HCT116 (cell line): ENCODE data around the gene PCDH15. TPM values are rescaled to one million over a fixed set of nuclear protein-coding genes. Genes with fewer than 3 reads are reported as not detected.

Source experiments
- ATAC-seq: fragments of 200-7000 bp; cut with Tn5 transposase; 2 replicates; pipeline ENCODE4 v1.9.1; 2020; ENCODE audit warnings: mild to moderate bottlenecking, moderate library complexity
- BruUV-seq: library from RNA; stranded (reverse); fragments of 400-500 nt; replicated peaks from 2 replicates; lab custom pipeline; 2021; lab: Mats Ljungman, UMichigan
- CTCF ChIA-PET: fragments of 300-600 bp; sonication (Branson Sonifier 250); formaldehyde crosslinking; loops from one replicate; lab custom pipeline; 2021; ENCODE audit warnings: antibody characterized with exemption; lab: Charles Lee
- POLR2A ChIA-PET: fragments of 300-600, 350-600 bp; sonication (Branson Sonifier 250); formaldehyde crosslinking; loops from one replicate; lab custom pipeline; 2021; ENCODE audit warnings: antibody characterized with exemption; lab: Charles Lee
- RAD21 ChIA-PET, 2 experiments: fragments of 300-600 bp; sonication (Branson Sonifier 250); formaldehyde crosslinking; loops; one replicate each; lab custom pipeline; 2023; ENCODE audit warnings: low total read pairs in 2 of 2; ENCODE audit not compliant: uncharacterized antibody in 2 of 2, unreplicated experiment in 2 of 2, low non-redundant PET in 1 of 2; lab: Charles Lee
- DNase-seq: peaks from one replicate; pipeline ENCODE4 v3.0.0-alpha.2; 2010; ENCODE audit warnings: low read depth, low spot score
- H2AFZ ChIP-seq: fragments of 200-600 bp; shearing (Covaris generic), sonication (generic); 2 replicates; pipeline ENCODE4 v1.6.1; 2017; ENCODE audit warnings: low read depth, mixed run types, mixed read lengths, antibody characterized with exemption, low read length; ENCODE audit not compliant: poor library complexity, severe bottlenecking
- H3K27ac ChIP-seq: 2 replicates; pipeline ENCODE4 v1.5.1; 2012; ENCODE audit warnings: low read depth, low read length
- H3K27me3 ChIP-seq: fragments of 200-600 bp; sonication (generic); 2 replicates; pipeline ENCODE4 v1.6.1; 2016; ENCODE audit warnings: mixed run types, low read length, mixed read lengths; ENCODE audit not compliant: insufficient read depth
- H3K36me3 ChIP-seq, 2 experiments: fragments of 200-500 bp in 1 of 2; fragments of 200-600 bp in 1 of 2; sonication (Bioruptor generic) in 1 of 2; sonication (generic) in 1 of 2; 2 replicates each; pipeline versions ENCODE4 v1.5.1 to v1.6.1; 2014 to 2016; ENCODE audit warnings: low read length in 2 of 2, inconsistent platforms in 1 of 2, mixed read lengths in 1 of 2, mixed run types in 1 of 2; ENCODE audit not compliant: insufficient read depth in 2 of 2, control insufficient read depth in 1 of 2
- H3K4me1 ChIP-seq, 2 experiments: fragments of 200-600 bp in 1 of 2; sonication (generic) in 1 of 2; 2 replicates each; pipeline versions ENCODE4 v1.5.1 to v1.6.1; 2012 to 2017; ENCODE audit warnings: low read length in 2 of 2, inconsistent platforms in 1 of 2, mild to moderate bottlenecking in 1 of 2, mixed read lengths in 1 of 2, mixed run types in 1 of 2, moderate library complexity in 1 of 2; ENCODE audit not compliant: insufficient read depth in 2 of 2, control insufficient read depth in 1 of 2
- H3K4me2 ChIP-seq: fragments of 200-600 bp; sonication (generic); 2 replicates; pipeline ENCODE4 v1.6.1; 2017; ENCODE audit warnings: mixed run types, low read length, mixed read lengths
- H3K4me3 ChIP-seq, 2 experiments: fragments of 200-600 bp in 1 of 2; sonication (generic) in 1 of 2; replicated peaks in 1 of 2; 2 replicates each; pipeline ENCODE4 v1.5.1; 2011 to 2016; ENCODE audit warnings: low read length in 2 of 2, control low read depth in 1 of 2, low read depth in 1 of 2, mild to moderate bottlenecking in 1 of 2, mixed read lengths in 1 of 2, mixed run types in 1 of 2
- H3K79me2 ChIP-seq: fragments of 200-600 bp; sonication (generic); 2 replicates; pipeline ENCODE4 v1.6.1; 2017; ENCODE audit warnings: mild to moderate bottlenecking, mixed run types, low read length, moderate library complexity, mixed read lengths; ENCODE audit not compliant: insufficient read depth
- H3K9ac ChIP-seq: fragments of 200-600 bp; sonication (generic); 2 replicates; pipeline ENCODE4 v1.6.1; 2016; ENCODE audit warnings: low read length, mixed read lengths
- H3K9me2 ChIP-seq: fragments of 200-600 bp; sonication (generic), shearing (Covaris generic); 2 replicates; pipeline ENCODE4 v1.6.1; 2017; ENCODE audit warnings: mixed run types, mild to moderate bottlenecking, moderate library complexity; ENCODE audit not compliant: insufficient read depth
- H3K9me3 ChIP-seq, 2 experiments: fragments of 200-500 bp in 1 of 2; fragments of 200-600 bp in 1 of 2; sonication (Bioruptor generic) in 1 of 2; sonication (generic) in 1 of 2; 2 replicates each; pipeline ENCODE4 v1.6.1; 2014 to 2017; ENCODE audit warnings: low read length in 2 of 2, mixed read lengths in 2 of 2, inconsistent platforms in 1 of 2, low read depth in 1 of 2, mild to moderate bottlenecking in 1 of 2, mixed run types in 1 of 2, moderate library complexity in 1 of 2; ENCODE audit not compliant: control insufficient read depth in 1 of 2, insufficient read depth in 1 of 2
- H4K20me1 ChIP-seq: fragments of 200-600 bp; sonication (generic), shearing (Covaris generic); 2 replicates; pipeline ENCODE4 v1.6.1; 2017; ENCODE audit warnings: mixed run types, mild to moderate bottlenecking, moderate library complexity; ENCODE audit not compliant: insufficient read depth
- CEBPB ChIP-seq: IDR thresholded peaks from 2 replicates; pipeline ENCODE4 v1.6.1; 2012; ENCODE audit warnings: low read depth
- CTCF ChIP-seq, 3 experiments: fragments of 200-600 bp in 1 of 3; sonication (generic) in 1 of 3; IDR thresholded peaks in 2 of 3; conservative IDR thresholded peaks in 1 of 3; 2 replicates each; pipeline ENCODE4 v1.5.1; 2012 to 2017; ENCODE audit warnings: low read depth in 2 of 3, low read length in 2 of 3, antibody characterized with exemption in 1 of 3, borderline replicate concordance in 1 of 3, control low read depth in 1 of 3, mild to moderate bottlenecking in 1 of 3, mixed read lengths in 1 of 3, mixed run types in 1 of 3, moderate library complexity in 1 of 3; ENCODE audit not compliant: insufficient read depth in 1 of 3
- ELF1 ChIP-seq: IDR thresholded peaks from 2 replicates; pipeline ENCODE4 v1.6.1; 2012; ENCODE audit warnings: low read depth, borderline replicate concordance
- EZH2 ChIP-seq: fragments of 200-600 bp; sonication (generic); IDR thresholded peaks from 2 replicates; pipeline ENCODE4 v1.6.1; 2017; ENCODE audit warnings: antibody characterized with exemption, mixed run types
- JUND ChIP-seq: IDR thresholded peaks from 2 replicates; pipeline ENCODE4 v1.6.1; 2012
- MAX ChIP-seq: IDR thresholded peaks from 2 replicates; pipeline ENCODE4 v1.6.1; 2012
- POLR2AphosphoS5 ChIP-seq: IDR thresholded peaks from 2 replicates; pipeline ENCODE4 v1.6.1; 2011; ENCODE audit warnings: mild to moderate bottlenecking, low read depth, low read length, moderate library complexity
- RAD21 ChIP-seq: IDR thresholded peaks from 2 replicates; pipeline ENCODE4 v1.6.1; 2012; ENCODE audit warnings: low read depth, mild to moderate bottlenecking
- SP1 ChIP-seq: IDR thresholded peaks from 2 replicates; pipeline ENCODE4 v1.6.1; 2012; ENCODE audit warnings: low read depth
- YY1 ChIP-seq: IDR thresholded peaks from 2 replicates; pipeline ENCODE4 v1.6.1; 2011; ENCODE audit warnings: low read length, low read depth, moderate library complexity, mild to moderate bottlenecking; ENCODE audit not compliant: insufficient replicate concordance; ENCODE audit errors: extremely low read depth
- ZBTB33 ChIP-seq: IDR thresholded peaks from 2 replicates; pipeline ENCODE4 v1.6.1; 2011; ENCODE audit warnings: mild to moderate bottlenecking, low read length, moderate library complexity; ENCODE audit not compliant: insufficient replicate concordance; ENCODE audit errors: extremely low read depth
- ZFX ChIP-seq: fragments of 450-650 bp; IDR thresholded peaks from 2 replicates; pipeline ENCODE4 v1.6.1; 2017
- ZNF274 ChIP-seq: fragments of 200-500 bp; sonication (Bioruptor generic); IDR thresholded peaks from 2 replicates; pipeline ENCODE4 v1.6.1; 2014; ENCODE audit warnings: mild to moderate bottlenecking, low read depth, low read length, inconsistent platforms
- intact Hi-C: fragments of 100-400 bp; cut with micrococcal nuclease; formaldehyde crosslinking; loops from 2 replicates; pipeline ENCODE4 v1.10.0; 2022
- total RNA-seq: library from RNA; stranded (reverse); gene quantifications from one replicate; pipeline ENCODE4 v1.2.1, GENCODE V29; 2021; ENCODE audit not compliant: unreplicated experiment

Gene PCDH15
- total RNA-seq, 1 experiment from 2014 or later: not detected

GRCh38 chr10:54503863-54504262 lies 297.2 kb downstream of the PCDH15 start:
- Histone ChIP-seq H3K4me1 (no peaks in the 10 kb centered on the region), H3K9me2 (no peaks in the 10 kb centered on the region), H3K9me3 (peaks cover 8 to 11% of the 10 kb centered on the region in 2 experiments; a peak in 2 of 4 replicates), H3K9ac (no peak overlapping the region), H4K20me1 (no peaks in the 10 kb centered on the region), H3K36me3 (no peaks in the 10 kb centered on the region), H3K27ac (no peak overlapping the region), H3K79me2 (no peaks in the 10 kb centered on the region), H2AFZ (no peak overlapping the region), H3K27me3 (no peaks in the 10 kb centered on the region), H3K4me3 (no peak overlapping the region), H3K4me2 (no peak overlapping the region)
- no TSS peak for BruUV-seq
- ChIA-PET POLR2A (no interaction called here), CTCF (no interaction called here), RAD21 (no interaction called here)
- intact Hi-C loops: no loop called here
- ATAC-seq (no peak), DNase-seq (no peak)
- TF ChIP-seq POLR2AphosphoS5 (no peak), ZFX (no peak), CEBPB (no peak), YY1 (no peak), EZH2 (no peak), RAD21 (no peak), ZNF274 (no peak), CTCF (IDR thresholded peaks at IDR 0.05 in 2 of 3, conservative IDR thresholded peaks at IDR 0.05 in 1 of 3; ENCODE audit: borderline replicate concordance in 1 of 3, insufficient read depth in 1 of 3, low read depth in 2 of 3, low read length in 2 of 3) (no peak), ZBTB33 (no peak), MAX (no peak), JUND (no peak), ELF1 (no peak), SP1 (no peak)
